Mammary epithelial cell (primary cell): Measurements from ENCODE around the gene EPHB3.

Source experiments
- CTCF ChIP-seq, 2 donors: IDR thresholded peaks in 1 of 2; conservative IDR thresholded peaks in 1 of 2; 2 replicates each; pipeline ENCODE4 v1.5.1; 2011 to 2012; ENCODE audit warnings: inconsistent platforms in 2 of 2, low read length in 2 of 2, mild to moderate bottlenecking in 2 of 2, control low read depth in 1 of 2, low read depth in 1 of 2; ENCODE audit not compliant: insufficient read depth in 1 of 2; ENCODE audit errors: extremely low read depth in 1 of 2
- EZH2 ChIP-seq: IDR thresholded peaks from 2 replicates; pipeline ENCODE4 v1.6.1; 2012; ENCODE audit warnings: low read length, inconsistent platforms, borderline replicate concordance

- TF ChIP-seq CTCF (conservative IDR thresholded peaks at IDR 0.05 in 1 of 2, IDR thresholded peaks at IDR 0.05 in 1 of 2; ENCODE audit: extremely low read depth in 1 of 2, insufficient read depth in 1 of 2, low read depth in 1 of 2, low read length in 2 of 2) (no peak), EZH2 (no peak)
Observed at GRCh38 chr3:184525337-184526087, 36.1 kb upstream of the EPHB3 start.
